K562 (cell line): ENCODE results near the gene RER1. TPM values are rescaled to one million over a fixed set of nuclear protein-coding genes. Genes with fewer than 3 reads are reported as not detected.

Source experiments
- ATAC-seq: fragments of 200-7000 bp; cut with Tn5 transposase; 3 replicates; pipeline ENCODE4 v1.9.1; 2020; ENCODE audit warnings: moderate library complexity
- BruUV-seq: library from RNA; stranded (reverse); fragments of 400-500 nt; replicated peaks from 2 replicates; lab custom pipeline; 2021; lab: Mats Ljungman, UMichigan
- CTCF ChIA-PET: fragments of 300-600 bp; formaldehyde crosslinking; extraction: SDS; loops from one replicate; lab custom pipeline; 2021; ENCODE audit warnings: low intra/inter-chr PET ratio; lab: Yijun Ruan, JAX
- POLR2A ChIA-PET: fragments of 300-600, 350-650 bp; sonication (Branson Sonifier 250); formaldehyde crosslinking; extraction: SDS; loops from one replicate; lab custom pipeline; 2021; ENCODE audit warnings: antibody characterized with exemption, inconsistent platforms; lab: Yijun Ruan, JAX
- DNase-seq, 4 experiments: peaks; one replicate each; pipeline versions ENCODE4 v3.0.0 to v3.0.0-alpha.2; 2011 to 2018; ENCODE audit warnings: low spot score in 3 of 4, mixed read lengths in 3 of 4; ENCODE audit errors: extremely low read depth in 1 of 4
- FAIRE-seq: peaks from 2 replicates; lab custom pipeline; 2011; peaks lifted over from hg19 to GRCh38; lab: Jason Lieb, UNC
- H2AFZ ChIP-seq: 2 replicates; pipeline ENCODE4 v1.6.0; 2011; ENCODE audit warnings: low read depth, low read length, control low read depth, inconsistent platforms
- H3K27ac ChIP-seq: fragments of 200-600 bp; 3 replicates; pipeline ENCODE4 v1.8.0; 2011; ENCODE audit warnings: low read depth, mild to moderate bottlenecking, control low read depth, inconsistent platforms, low read length, moderate library complexity, mixed read lengths; ENCODE audit errors: extremely low read depth
- H3K27me3 ChIP-seq, 2 experiments: fragments of 300-600 bp in 1 of 2; 2 replicates in 1 of 2; 3 replicates in 1 of 2; pipeline versions ENCODE4 v1.6.0 to v1.8.0; 2011; ENCODE audit warnings: inconsistent platforms in 2 of 2, low read length in 2 of 2, mild to moderate bottlenecking in 1 of 2, mixed read lengths in 1 of 2, moderate library complexity in 1 of 2; ENCODE audit not compliant: control insufficient read depth in 2 of 2, insufficient read depth in 2 of 2
- H3K36me3 ChIP-seq: fragments of 300-600 bp; 3 replicates; pipeline ENCODE4 v1.8.0; 2011; ENCODE audit warnings: mild to moderate bottlenecking, low read length, inconsistent platforms; ENCODE audit not compliant: control insufficient read depth, insufficient read depth
- H3K4me1 ChIP-seq, 2 experiments: fragments of 200-600 bp in 1 of 2; replicated peaks in 1 of 2; 2 replicates in 1 of 2; 3 replicates in 1 of 2; pipeline versions ENCODE4 v1.5.1 to v1.8.0; 2011; ENCODE audit warnings: inconsistent platforms in 2 of 2, low read length in 2 of 2, mild to moderate bottlenecking in 1 of 2, mixed read lengths in 1 of 2, moderate library complexity in 1 of 2; ENCODE audit not compliant: control insufficient read depth in 2 of 2, insufficient read depth in 2 of 2
- H3K4me2 ChIP-seq: 2 replicates; pipeline ENCODE4 v1.6.1; 2011; ENCODE audit warnings: low read length, control low read depth, inconsistent platforms, mixed read lengths; ENCODE audit not compliant: insufficient read depth
- H3K4me3 ChIP-seq: fragments of 200-600 bp; sonication (generic), shearing (Covaris generic); 2 replicates; pipeline ENCODE4 v1.5.1; 2016; ENCODE audit warnings: control low read depth, inconsistent platforms
- H3K79me2 ChIP-seq: fragments of 200-600 bp; 3 replicates; pipeline ENCODE4 v1.8.0; 2011; ENCODE audit warnings: low read length, inconsistent platforms; ENCODE audit not compliant: control insufficient read depth, insufficient read depth
- H3K9ac ChIP-seq, 2 experiments: 2 replicates each; pipeline versions ENCODE4 v1.6.0 to v1.6.1; 2011; ENCODE audit warnings: low read depth in 2 of 2, low read length in 2 of 2, control low read depth in 1 of 2, inconsistent platforms in 1 of 2, mild to moderate bottlenecking in 1 of 2, mixed read lengths in 1 of 2; ENCODE audit not compliant: insufficient read depth in 1 of 2
- H3K9me1 ChIP-seq: one replicate; pipeline ENCODE4 v1.6.0; 2011; ENCODE audit warnings: inconsistent platforms, mild to moderate bottlenecking, low read length, moderate library complexity; ENCODE audit not compliant: control insufficient read depth, insufficient read depth
- H3K9me3 ChIP-seq: replicated peaks from 2 replicates; pipeline ENCODE4 v1.5.1; 2011; ENCODE audit warnings: low read depth, low read length, inconsistent platforms; ENCODE audit not compliant: control insufficient read depth, insufficient read depth
- H4K20me1 ChIP-seq: replicated peaks from 2 replicates; pipeline ENCODE4 v1.6.1; 2011; ENCODE audit warnings: low read length, inconsistent platforms, mixed read lengths; ENCODE audit not compliant: control insufficient read depth, insufficient read depth
- CTCF ChIP-seq, 3 experiments: IDR thresholded peaks in 2 of 3; conservative IDR thresholded peaks in 1 of 3; 2 replicates each; pipeline ENCODE4 v1.5.1; 2011 to 2012; ENCODE audit warnings: low read length in 3 of 3, mild to moderate bottlenecking in 3 of 3, control low read depth in 2 of 3, improper control_type of control experiment in 1 of 3, inconsistent platforms in 1 of 3, low read depth in 1 of 3, mixed read lengths in 1 of 3, moderate library complexity in 1 of 3; ENCODE audit not compliant: insufficient read depth in 2 of 3
- ERF ChIP-seq: fragments of 450-650 bp; formaldehyde crosslinking; IDR thresholded peaks from 2 replicates; pipeline ENCODE4 v1.4.0; 2020; ENCODE audit warnings: mild to moderate bottlenecking, mixed read lengths
- HMGN3 ChIP-seq: IDR thresholded peaks from 2 replicates; pipeline ENCODE4 v1.6.1; 2011; ENCODE audit warnings: borderline replicate concordance, low read depth, mild to moderate bottlenecking, mixed read lengths, low read length; ENCODE audit not compliant: insufficient read length; ENCODE audit errors: extremely low read depth
- POLR2A ChIP-seq: fragments of 450-650 bp; conservative IDR thresholded peaks from 2 replicates; pipeline ENCODE4 v1.6.1; 2016
- POLR2G ChIP-seq: fragments of 200-400 bp; formaldehyde crosslinking; IDR thresholded peaks from 2 replicates; pipeline ENCODE4 v1.6.1; 2017; ENCODE audit warnings: low read depth, mild to moderate bottlenecking, antibody characterized with exemption, low read length, moderate library complexity
- RAD21 ChIP-seq, 2 experiments: fragments of 250-450 bp in 1 of 2; fragments of 450-650 bp in 1 of 2; sonication (Bioruptor Pico) in 1 of 2; formaldehyde crosslinking in 1 of 2; IDR thresholded peaks in 1 of 2; conservative IDR thresholded peaks in 1 of 2; 2 replicates each; pipeline versions ENCODE4 v1.4.0 to v1.8.0; 2020 to 2022; ENCODE audit warnings: mild to moderate bottlenecking in 2 of 2, moderate library complexity in 1 of 2
- RBFOX2 ChIP-seq: fragments of 200-400 bp; formaldehyde crosslinking; IDR thresholded peaks from 2 replicates; pipeline ENCODE4 v1.6.1; 2017; ENCODE audit warnings: low read depth, mild to moderate bottlenecking, low read length, moderate library complexity
- RBM22 ChIP-seq: fragments of 200-400 bp; formaldehyde crosslinking; IDR thresholded peaks from 2 replicates; pipeline ENCODE4 v1.6.1; 2018; ENCODE audit warnings: low read length, low read depth; ENCODE audit not compliant: poor library complexity, severe bottlenecking
- ZBTB33 ChIP-seq: sonication (generic); formaldehyde crosslinking; IDR thresholded peaks from 2 replicates; pipeline ENCODE4 v1.8.1; 2023; ENCODE audit warnings: mild to moderate bottlenecking, missing genetic modification reagents
- ZEB2 ChIP-seq: fragments of 450-650 bp; IDR thresholded peaks from 2 replicates; pipeline ENCODE4 v1.6.1; 2016
- ZNF609 ChIP-seq: sonication (generic); formaldehyde crosslinking; IDR thresholded peaks from 2 replicates; pipeline ENCODE4 v1.8.1; 2023; ENCODE audit warnings: missing genetic modification reagents, mild to moderate bottlenecking, borderline replicate concordance
- WGBS: fragments of 100-300 bp; shearing (Covaris generic); methylation state at CpG from one replicate; pipeline ENCODE4 v1.1.6; 2016; ENCODE audit warnings: low coverage, mixed read lengths; ENCODE audit not compliant: insufficient coverage; ENCODE audit errors: missing lambda C conversion rate; 5-methylcytosine and 5-hydroxymethylcytosine counted together
- in situ Hi-C: fragments of 300-500 bp; cut with MboI; formaldehyde crosslinking; loops from 4 replicates; pipeline ENCODE4 v1.15.0; 2018; ENCODE audit warnings: inconsistent platforms, mixed read lengths
- intact Hi-C: fragments of 100-400 bp; cut with micrococcal nuclease; formaldehyde crosslinking; loops from 2 replicates; pipeline ENCODE4 v1.14.2; 2022
- polyA plus RNA-seq, 8 experiments: library from polyadenylated mRNA; depleted of rRNA in 4 of 8; stranded (reverse) in 5 of 8; unstranded in 3 of 8; fragments of >200 nt; fragmentation: Nextera tagmentation in 2 of 8; fragmentation: Illumina TruSeq in 1 of 8; extraction: Ambion mirVana in 2 of 8; extraction: Trizol in 1 of 8; gene quantifications; 2 replicates each; pipeline versions ENCODE4 v1.2.1 to v1.2.3, GENCODE V29; 2011 to 2014; ENCODE audit warnings: inconsistent platforms in 1 of 8, missing spikeins in 1 of 8
- total RNA-seq, 7 experiments: library from RNA; depleted of rRNA in 6 of 7; stranded (reverse); fragments of >200 nt in 6 of 7; fragmentation: Illumina TruSeq in 2 of 7; extraction: Trizol in 2 of 7; gene quantifications; 2 replicates each; pipeline versions ENCODE4 v1.2.1 to v1.2.3, GENCODE V29; 2011 to 2021; ENCODE audit warnings: low replicate concordance in 1 of 7

The RER1 gene
- total and polyA plus RNA-seq, 9 of the 15 experiments (the other 6 are each of a cell fraction or from before 2014, with no cell fraction given) = 19.6 to 354 (median 183) TPM

DNA sequence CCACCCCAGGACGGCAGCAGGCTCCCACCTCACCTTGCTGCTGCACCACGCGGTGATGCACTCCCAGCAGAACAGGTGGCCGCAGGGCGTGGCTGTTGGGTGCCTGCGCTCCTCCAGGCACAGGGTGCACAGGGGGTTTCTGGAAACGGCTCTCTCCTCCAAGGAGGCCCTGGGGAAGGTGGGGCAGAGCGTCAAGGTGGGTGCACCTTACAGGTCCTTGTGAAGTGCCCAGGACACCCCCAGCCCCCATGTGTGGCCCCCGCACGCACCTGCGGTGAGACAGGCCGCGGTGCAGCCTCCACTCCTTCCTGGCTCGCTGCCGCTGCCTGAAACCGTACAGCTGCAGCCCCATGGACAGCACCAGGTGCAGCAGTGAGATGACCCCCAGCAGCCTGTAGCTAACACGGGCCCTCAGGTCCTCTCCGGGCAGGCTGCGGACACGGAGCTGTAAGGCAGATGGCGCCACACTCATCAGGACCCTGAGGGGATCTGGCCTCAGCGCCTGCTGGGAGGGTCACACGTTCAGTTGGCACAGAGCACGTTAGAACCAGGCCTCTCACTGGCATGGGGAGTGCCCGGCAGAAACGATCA, 14.9 kb downstream of the RER1 start:
- Histone ChIP-seq H2AFZ (no peak overlapping the region), H3K27ac (no peak overlapping the region), H3K79me2 (peaks cover 2% of the 10 kb centered on the region; the same call in 2 of the 3 replicates), H3K9ac (peak overlapping the region in 1 of 2 experiments; percentile 80; a peak in 2 of 4 replicates), H3K4me2 (no peak overlapping the region), H3K9me1 (no peaks in the 10 kb centered on the region), H4K20me1 (0 out of 2 replicates have a peak, but pooled peaks cover 6% of the 10 kb centered on the region), H3K9me3 (no peaks in the 10 kb centered on the region), H3K36me3 (peaks cover 68% of the 10 kb centered on the region), H3K27me3 (no peaks in the 10 kb centered on the region), H3K4me3 (no peak overlapping the region), H3K4me1 (peaks cover 0 to 67% of the 10 kb centered on the region in 2 experiments; a peak in 2 of 5 replicates)
- no TSS peak for BruUV-seq
- intact Hi-C loops (no loop called here), in situ Hi-C loops (no loop called here)
- peak; percentile 19 for ATAC-seq
- ChIA-PET CTCF (no interaction called here), POLR2A (interaction anchor here (0.8 to 3.4 kb wide), 3 partner anchors 9 to 12 kb away, joined by 3 to 24 read pairs (median 7); no protein-coding TSS in a partner anchor)
- TF ChIP-seq RBFOX2 = 0 out of 2 replicates have a peak, but pooled peaks have one; percentile 48
- peak; percentile 77 for TF ChIP-seq POLR2G
- TF ChIP-seq ZNF609 = no peak
- TF ChIP-seq RAD21 (CRISPR knock-in tag; conservative IDR thresholded peaks at IDR 0.05 in 1 of 2, IDR thresholded peaks at IDR 0.05 in 1 of 2) = peak in 1 of 2 experiments; percentile 15; a peak in 1 of 4 replicates
- peak; percentile 76 for TF ChIP-seq ZBTB33
- TF ChIP-seq HMGN3 = peak; percentile 31
- peak; percentile 56 for TF ChIP-seq RBM22
- no peak for TF ChIP-seq ZEB2
- 0 out of 2 replicates have a peak, but pooled peaks have one; percentile 21 for TF ChIP-seq ERF (CRISPR knock-in tag)
- 0 out of 6 replicates have a peak, but pooled peaks of 2 of the 3 experiments have one; percentile 8 to 31 for TF ChIP-seq CTCF (IDR thresholded peaks at IDR 0.05 in 2 of 3, conservative IDR thresholded peaks at IDR 0.05 in 1 of 3; ENCODE audit: insufficient read depth in 2 of 3, low read depth in 1 of 3, low read length in 3 of 3)
- TF ChIP-seq POLR2A = peak; percentile 28
- FAIRE-seq = no peak
- WGBS = 86% methylated on average over 26 of the region's 26 CpGs
- no peak for DNase-seq
